HL-60 (cell line): Measurements from ENCODE around the gene CNTNAP5.

ENCODE experiments used
- DNase-seq, 2 experiments: peaks; one replicate each; pipeline ENCODE4 v3.0.0-alpha.2; 2010 to 2020; ENCODE audit warnings: low read depth in 1 of 2, low spot score in 1 of 2
- H3K27ac ChIP-seq: fragments of 250-450 bp; sonication (Bioruptor Pico); replicated peaks from 2 replicates; pipeline ENCODE4 v1.5.1; 2020; ENCODE audit warnings: mild to moderate bottlenecking, moderate library complexity
- H3K27me3 ChIP-seq: fragments of 250-450 bp; sonication (Bioruptor Pico); 2 replicates; pipeline ENCODE4 v1.5.1; 2021; ENCODE audit warnings: mild to moderate bottlenecking, moderate library complexity; ENCODE audit not compliant: insufficient read depth, poor library complexity, severe bottlenecking
- H3K4me3 ChIP-seq: replicated peaks from 2 replicates; pipeline ENCODE4 v1.5.1; 2011; ENCODE audit warnings: mild to moderate bottlenecking, control low read depth, low read length; ENCODE audit not compliant: insufficient read depth
- CTCF ChIP-seq: IDR thresholded peaks from one replicate; pipeline ENCODE4 v1.5.1; 2011; ENCODE audit warnings: low read length, control low read depth, inconsistent platforms; ENCODE audit not compliant: insufficient read depth
- GABPA ChIP-seq: IDR thresholded peaks from 2 replicates; pipeline ENCODE4 v1.6.1; 2012; ENCODE audit warnings: low read depth
- POLR2AphosphoS5 ChIP-seq: IDR thresholded peaks from 2 replicates; pipeline ENCODE4 v1.6.1; 2012; ENCODE audit warnings: low read depth
- REST ChIP-seq: IDR thresholded peaks from 2 replicates; pipeline ENCODE4 v1.6.1; 2012; ENCODE audit warnings: low read depth; ENCODE audit not compliant: insufficient replicate concordance
- SPI1 ChIP-seq: IDR thresholded peaks from 2 replicates; pipeline ENCODE4 v1.6.1; 2012; ENCODE audit warnings: low read depth, mild to moderate bottlenecking, borderline replicate concordance

The CNTNAP5 gene

GRCh38 chr2:124633812-124634211, 608.7 kb downstream of the CNTNAP5 start:
- DNase-seq, result no peak
- TF ChIP-seq POLR2AphosphoS5 (no peak), CTCF (no peak), SPI1 (no peak), GABPA (no peak), REST (no peak)
- Histone ChIP-seq H3K27me3 (no peaks in the 10 kb centered on the region), H3K4me3 (no peak overlapping the region), H3K27ac (no peak overlapping the region)

GRCh38 chr2:124639524-124639923, 614.4 kb downstream of the CNTNAP5 start:
- TF ChIP-seq GABPA (no peak), REST (no peak), SPI1 (no peak), POLR2AphosphoS5 (no peak), CTCF (no peak)

GRCh38 chr2:124640221-124640750, 615.2 kb downstream of the CNTNAP5 start:
- H3K27ac ChIP-seq, result no peak overlapping the region
- no peaks in the 10 kb centered on the region for H3K27me3 ChIP-seq
- no peak for TF ChIP-seq GABPA
- no peak for TF ChIP-seq POLR2AphosphoS5
- TF ChIP-seq SPI1, result no peak
- no peak for TF ChIP-seq CTCF
- no peak for TF ChIP-seq REST
- no peak for DNase-seq
- H3K4me3 ChIP-seq, result no peak overlapping the region

More at GRCh38 chr2:124639524-124639923, 614.4 kb downstream of the CNTNAP5 start:
- H3K4me3 ChIP-seq, result no peak overlapping the region
- no peaks in the 10 kb centered on the region for H3K27me3 ChIP-seq
- no peak overlapping the region for H3K27ac ChIP-seq
- no peak for DNase-seq
